Stimulated activated CD8-positive, alpha-beta memory T cell treated with anti-CD3 and anti-CD28 coated beads, Interleukin-7, amount 100 ng/mL, for 48 hours (primary cell): ENCODE results near the gene LYST.

ENCODE experiments used
- DNase-seq, 2 donors: peaks; one replicate each; pipeline ENCODE4 v3.0.0-alpha.2; 2020; ENCODE audit warnings: low read depth in 1 of 2; ENCODE audit errors: extremely low read depth in 1 of 2

The LYST gene

GRCh38 chr1:235613602-235614001 lies 253.1 kb downstream of the LYST start:
- no peak for DNase-seq

GRCh38 chr1:235612761-235613160 lies 253.9 kb downstream of the LYST start:
- no peak for DNase-seq
